Adrenal gland (tissue), 5 donors: ENCODE measurements around the gene C21orf91.

ENCODE experiments used
- CTCF ChIP-seq, 6 experiments: fragments of 450-650 bp in 4 of 6; fragments of 200-600 bp in 2 of 6; sonication (generic) in 1 of 6; IDR thresholded peaks; 1 replicate in 5 of 6; 2 replicates in 1 of 6; pipeline versions ENCODE4 v1.5.1 to v1.8.0; 2016 to 2021; ENCODE audit warnings: antibody characterized with exemption in 6 of 6, mild to moderate bottlenecking in 2 of 6, moderate library complexity in 1 of 6
- POLR2A ChIP-seq, 2 donors: fragments of 450-650 bp; IDR thresholded peaks; one replicate each; pipeline ENCODE4 v1.6.1; 2017; ENCODE audit warnings: antibody characterized with exemption in 2 of 2, mild to moderate bottlenecking in 2 of 2, moderate library complexity in 1 of 2
- donor health status: DM: no; HTN: no; CAD: no.

GRCh38 chr21:17779496-17779895 is 39.7 kb downstream of the C21orf91 start:
- no peak for TF ChIP-seq POLR2A (IDR thresholded peaks at IDR 0.05)
- TF ChIP-seq CTCF (IDR thresholded peaks at IDR 0.05), result no peak
